Stimulated activated CD8-positive, alpha-beta memory T cell treated with anti-CD3 and anti-CD28 coated beads, Interleukin-12 subunit alpha, Interleukin-12 subunit beta, amount 100 ng/mL, for 4 hours (primary cell): ENCODE results near the gene EXOC4.
"Not testable (repeated sequence)": the region's sequence is repeated elsewhere in the genome, so short reads cannot be mapped to it uniquely, and the experiment has no call there.

Source experiments
- DNase-seq: peaks from one replicate; pipeline ENCODE4 v3.0.0-alpha.2; 2020; ENCODE audit warnings: low read depth

EXOC4 gene

GRCh38 chr7:134071355-134072331, 818.8 kb downstream of the EXOC4 start:
- DNase-seq, result no peak

GRCh38 chr7:134073276-134073675, 820.4 kb downstream of the EXOC4 start:
- DNase-seq, result no peak

GRCh38 chr7:134075799-134076198, 822.9 kb downstream of the EXOC4 start:
- DNase-seq, result no peak

DNA sequence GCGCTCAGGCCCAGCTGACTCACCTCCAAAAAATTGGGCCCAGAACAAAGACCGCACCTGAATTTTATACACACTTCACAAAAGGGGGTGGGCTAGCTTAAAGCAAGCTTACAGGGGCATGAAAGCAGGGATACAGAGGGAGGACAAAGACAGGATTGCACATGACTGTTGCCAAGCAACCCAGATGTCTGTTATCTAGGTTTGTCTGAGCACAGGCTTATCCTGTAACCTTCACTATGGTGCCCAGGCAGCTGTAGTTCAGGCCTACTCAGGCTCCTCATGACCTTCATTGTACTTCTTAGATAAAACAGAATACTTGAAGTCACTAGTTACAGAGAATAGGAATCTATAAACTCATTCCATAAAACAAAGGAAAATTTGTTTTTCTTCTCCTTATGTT, 824.7 kb downstream of the EXOC4 start:
- DNase-seq, result not testable (repeated sequence)

DNA sequence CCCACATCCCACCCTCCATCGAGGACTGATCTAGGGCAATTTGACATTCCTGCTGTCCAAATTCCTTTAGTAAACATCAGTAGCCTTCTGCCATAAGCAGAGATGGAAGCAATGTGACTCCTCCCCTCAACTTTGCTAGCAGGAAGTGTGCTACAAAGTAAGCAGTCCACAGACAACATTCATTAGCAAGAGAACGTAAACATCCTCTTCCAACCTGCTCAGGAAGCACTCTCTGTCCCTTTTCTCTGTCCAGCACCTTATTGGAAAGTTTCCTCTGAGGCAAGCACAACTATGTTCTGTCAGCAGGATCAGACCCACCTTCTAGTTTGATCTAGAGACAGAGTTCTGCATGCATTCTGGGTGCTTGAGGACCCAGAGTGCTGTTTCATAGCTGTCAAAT, 826.1 kb downstream of the EXOC4 start:
- no peak for DNase-seq

- DNase-seq, result no peak
Measured at GRCh38 chr7:134081695-134082094, 828.8 kb downstream of the EXOC4 start.

GRCh38 chr7:134083766-134084487, 831.0 kb downstream of the EXOC4 start:
- DNase-seq, result no peak

DNA sequence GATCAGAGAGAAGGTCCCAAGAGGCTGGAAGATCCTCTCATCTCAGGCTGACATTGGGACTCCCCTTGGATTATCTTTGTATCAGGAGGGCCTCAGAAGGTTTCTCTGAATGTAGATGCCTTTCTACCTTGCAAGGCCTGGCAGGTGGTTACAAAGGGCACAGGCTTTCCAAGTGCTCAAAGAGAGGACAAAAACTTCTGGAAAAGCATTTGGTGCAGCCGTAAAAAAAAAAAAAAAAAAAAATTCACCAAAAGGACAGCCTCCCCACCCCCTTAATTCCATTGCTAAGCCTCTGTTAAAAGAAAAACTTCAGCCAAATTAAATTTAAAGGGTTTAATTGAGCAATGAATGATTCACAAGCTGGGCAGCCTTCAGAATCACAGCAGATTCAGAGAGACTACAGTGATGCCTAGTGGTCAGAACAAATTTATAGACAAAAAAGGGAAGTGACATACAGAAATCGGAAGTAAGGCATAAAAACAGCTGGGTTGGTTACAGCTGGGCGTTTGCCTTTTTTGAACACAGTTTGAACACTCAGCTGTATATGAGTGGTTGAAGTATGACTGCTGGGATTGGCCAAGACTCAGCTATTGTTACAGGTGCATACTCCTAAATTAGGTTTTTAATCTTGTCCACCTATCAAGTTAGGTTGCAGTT, 831.7 kb downstream of the EXOC4 start:
- DNase-seq, result no peak

- DNase-seq, result no peak
Measured at GRCh38 chr7:134085311-134085710, 832.4 kb downstream of the EXOC4 start.

DNA sequence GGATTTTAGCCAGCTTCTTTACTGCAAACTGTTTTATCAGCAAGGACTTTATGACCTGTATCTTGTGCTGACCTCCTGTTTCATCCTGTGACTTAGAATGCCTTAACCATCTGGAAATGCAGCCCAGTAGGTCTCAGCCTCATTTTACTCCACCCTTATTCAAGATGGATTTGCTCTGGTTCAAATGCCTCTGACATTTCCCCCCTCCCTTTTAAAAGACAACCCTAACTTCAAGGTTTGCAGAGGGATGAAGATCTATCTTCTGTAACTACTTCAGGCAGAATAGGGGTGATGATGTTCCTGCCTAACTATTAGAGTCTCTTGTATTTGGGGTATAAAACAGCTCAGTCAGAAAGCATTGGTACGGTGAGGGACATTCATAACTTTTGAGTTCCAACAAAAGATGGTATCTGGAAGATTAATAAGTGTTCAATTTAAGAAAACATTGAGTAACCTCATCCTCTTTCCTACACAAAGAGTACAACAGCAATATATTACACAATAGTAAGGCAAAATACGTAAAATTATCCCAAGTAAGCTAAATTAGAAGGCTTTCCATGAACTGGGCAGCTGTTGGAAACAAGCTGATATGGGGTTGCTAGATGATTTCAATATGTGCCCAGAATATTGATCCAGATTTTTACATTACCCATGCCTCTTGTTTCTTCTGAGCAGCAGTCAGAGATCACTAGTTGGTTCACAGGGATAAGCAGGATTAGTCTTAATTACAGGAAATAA, 834.3 kb downstream of the EXOC4 start:
- no peak for DNase-seq

DNA sequence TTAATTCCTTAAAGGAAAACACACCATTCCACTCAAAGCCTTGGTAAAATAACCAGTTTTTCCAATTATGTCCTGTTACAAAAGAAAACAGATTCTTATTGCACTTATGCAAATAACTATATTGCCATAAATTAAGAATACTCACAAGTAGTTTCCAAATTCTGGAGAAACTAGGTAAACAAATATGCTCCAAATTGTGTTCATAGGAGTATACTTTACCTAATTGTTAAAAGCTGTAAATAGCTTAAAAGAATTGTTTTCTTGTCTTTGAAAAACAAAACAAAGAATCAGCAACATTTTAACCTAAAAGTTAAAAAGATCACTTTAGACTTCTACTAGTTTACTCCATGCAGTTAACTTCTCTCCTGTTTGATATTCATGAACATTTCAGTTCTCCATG, 835.3 kb downstream of the EXOC4 start:
- DNase-seq, result no peak

DNA sequence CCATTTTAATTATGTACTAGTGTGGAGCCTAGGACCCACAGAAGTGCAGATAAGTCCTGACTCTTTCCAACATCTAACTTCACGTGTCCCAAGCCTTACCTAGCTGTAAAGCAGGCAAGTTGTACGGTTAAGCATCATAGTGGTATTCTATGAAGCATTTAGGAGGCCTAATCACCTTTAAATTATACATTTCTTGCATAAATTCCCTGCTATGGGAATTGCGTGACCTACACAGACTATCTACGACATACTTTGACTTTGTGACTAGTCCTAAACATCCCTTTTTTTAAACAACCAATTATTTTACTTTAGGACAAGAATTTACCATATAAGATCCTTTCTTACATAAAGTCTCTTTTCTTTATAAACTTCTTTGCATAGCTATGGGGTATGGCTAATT, 836.6 kb downstream of the EXOC4 start:
- DNase-seq, result no peak

DNA sequence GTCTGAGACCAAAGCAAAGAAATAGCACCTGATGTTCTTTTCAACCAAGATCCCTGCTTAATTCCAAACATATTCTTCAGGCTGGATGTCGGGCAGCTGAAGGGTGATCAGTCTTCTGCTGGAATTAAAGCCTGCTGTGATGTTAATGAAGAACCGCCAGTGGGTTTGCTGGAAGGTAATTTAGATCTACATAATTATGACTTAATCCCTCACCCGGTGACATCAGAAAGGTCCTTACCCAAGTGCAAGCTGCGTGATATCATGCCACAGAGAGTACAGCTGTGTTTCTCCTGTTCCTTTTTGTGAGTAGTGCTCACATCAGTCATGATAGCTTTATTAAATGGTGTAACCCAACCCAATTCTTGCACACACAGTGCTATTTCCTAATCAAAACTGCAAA, 845.2 kb downstream of the EXOC4 start:
- no peak for DNase-seq

- no peak for DNase-seq
Measured at GRCh38 chr7:134101716-134102115, 848.8 kb downstream of the EXOC4 start.

DNA sequence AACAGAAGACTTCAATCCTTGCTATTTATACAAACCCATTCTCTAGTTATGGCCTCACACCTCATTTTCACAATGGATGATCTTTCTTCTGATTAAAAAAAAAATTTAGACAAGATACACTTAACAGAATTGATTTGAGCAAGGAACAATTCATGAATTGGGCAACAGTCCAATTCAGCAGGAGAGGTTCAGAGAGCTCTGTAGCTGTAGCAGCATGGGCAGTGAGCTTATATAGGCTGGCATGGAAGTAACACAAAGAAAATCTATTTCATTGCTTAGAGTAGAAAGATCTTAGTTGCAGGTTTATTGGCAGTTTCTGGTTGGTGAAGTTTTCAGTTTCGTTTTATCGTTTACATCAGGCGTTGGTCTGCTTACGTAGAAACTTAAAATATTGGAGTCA, 851.3 kb downstream of the EXOC4 start:
- no peak for DNase-seq

DNA sequence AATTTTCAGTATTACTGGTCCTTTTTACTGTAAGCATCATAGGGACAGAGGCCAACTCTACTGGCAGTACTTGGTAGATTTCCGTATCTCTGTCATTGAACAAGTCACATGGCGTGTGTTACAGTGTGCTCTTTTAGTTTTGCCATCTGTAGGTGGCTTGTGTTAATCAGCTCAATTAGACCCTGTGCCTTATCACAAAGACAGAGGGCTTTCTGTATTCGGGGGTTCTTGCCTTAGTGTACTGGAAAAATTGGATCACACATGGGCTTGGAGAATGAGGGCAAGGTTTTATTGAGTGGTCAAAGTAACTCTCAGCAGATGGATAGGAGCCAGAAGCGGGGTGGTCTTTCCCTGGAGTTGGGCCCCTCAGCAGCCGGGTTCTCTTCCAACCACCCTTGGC, 853.0 kb downstream of the EXOC4 start:
- no peak for DNase-seq

DNA sequence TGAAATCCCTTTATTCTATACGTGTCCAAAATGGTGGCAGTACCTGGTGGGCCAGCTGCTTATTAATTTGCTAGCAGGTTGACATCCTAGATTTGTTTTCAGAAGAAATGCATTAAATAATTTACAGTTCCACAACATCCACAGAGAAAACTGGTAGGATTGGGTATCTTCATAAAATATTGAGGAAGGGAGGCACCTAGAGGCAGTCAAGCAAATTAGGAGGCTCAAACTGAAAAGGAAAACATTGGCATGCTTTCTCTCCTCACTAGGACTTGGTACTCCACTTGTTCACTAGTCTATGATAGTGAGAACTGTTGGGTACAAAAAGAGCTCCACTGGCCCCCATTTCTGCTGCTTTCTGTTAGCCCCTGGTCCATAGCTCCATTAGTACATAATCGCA, 855.9 kb downstream of the EXOC4 start:
- DNase-seq, result no peak

DNA sequence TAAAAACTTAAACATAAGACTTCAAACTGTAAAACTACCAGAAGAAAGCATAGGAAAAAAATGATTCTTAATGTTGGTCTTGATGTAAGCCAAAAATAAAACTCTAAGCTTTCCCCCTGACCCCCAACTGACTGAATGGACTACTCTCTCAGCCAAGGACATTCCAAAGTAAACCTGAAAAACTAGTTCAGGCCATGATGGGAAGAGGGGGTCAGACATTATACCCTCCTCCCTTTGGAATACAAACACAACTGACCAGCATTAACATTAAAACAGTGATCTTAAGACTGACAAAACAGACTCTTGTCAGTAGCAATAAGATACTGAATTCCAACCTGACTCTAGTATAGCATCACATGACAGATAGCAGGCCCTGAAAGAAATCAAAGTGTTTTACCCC, 860.8 kb downstream of the EXOC4 start:
- DNase-seq, result no peak

GRCh38 chr7:134114992-134115391, 862.1 kb downstream of the EXOC4 start:
- no peak for DNase-seq
